ENCODE measurements around the gene CFDP1. TPM values are rescaled to one million over a fixed set of nuclear protein-coding genes. Genes with fewer than 3 reads are reported as not detected.

CFDP1 gene
- total and polyA plus RNA-seq, 2 of the 13 experiments (the other 11 are each of a cell fraction or from before 2014, with no cell fraction given), result 78.6 to 153 TPM

DNA sequence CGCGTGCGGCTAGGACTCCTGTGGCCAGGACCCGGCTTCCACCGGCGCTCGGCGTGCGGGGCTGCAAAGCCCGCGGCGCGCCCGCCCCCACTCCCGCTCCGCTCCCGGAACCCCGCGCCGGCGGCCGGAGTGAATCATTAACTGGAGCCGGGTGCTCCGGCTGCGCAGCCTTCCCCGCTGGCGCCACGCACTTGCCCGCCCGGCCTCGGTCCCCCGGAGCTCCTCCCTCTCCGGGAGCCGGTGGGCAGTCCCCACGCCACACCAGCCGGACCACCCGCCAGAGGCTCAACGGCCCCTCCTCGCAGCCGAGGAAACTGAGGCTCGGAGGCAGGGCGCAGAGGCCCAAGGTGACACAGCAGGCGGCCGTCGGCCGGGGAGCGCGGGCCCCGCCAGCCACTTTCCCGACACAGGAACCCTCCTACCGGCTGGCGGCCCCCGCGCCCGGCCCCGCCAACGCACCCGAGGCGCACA lies 182.5 kb downstream of the CFDP1 start (continued):
- TF ChIP-seq, protein P1, sequence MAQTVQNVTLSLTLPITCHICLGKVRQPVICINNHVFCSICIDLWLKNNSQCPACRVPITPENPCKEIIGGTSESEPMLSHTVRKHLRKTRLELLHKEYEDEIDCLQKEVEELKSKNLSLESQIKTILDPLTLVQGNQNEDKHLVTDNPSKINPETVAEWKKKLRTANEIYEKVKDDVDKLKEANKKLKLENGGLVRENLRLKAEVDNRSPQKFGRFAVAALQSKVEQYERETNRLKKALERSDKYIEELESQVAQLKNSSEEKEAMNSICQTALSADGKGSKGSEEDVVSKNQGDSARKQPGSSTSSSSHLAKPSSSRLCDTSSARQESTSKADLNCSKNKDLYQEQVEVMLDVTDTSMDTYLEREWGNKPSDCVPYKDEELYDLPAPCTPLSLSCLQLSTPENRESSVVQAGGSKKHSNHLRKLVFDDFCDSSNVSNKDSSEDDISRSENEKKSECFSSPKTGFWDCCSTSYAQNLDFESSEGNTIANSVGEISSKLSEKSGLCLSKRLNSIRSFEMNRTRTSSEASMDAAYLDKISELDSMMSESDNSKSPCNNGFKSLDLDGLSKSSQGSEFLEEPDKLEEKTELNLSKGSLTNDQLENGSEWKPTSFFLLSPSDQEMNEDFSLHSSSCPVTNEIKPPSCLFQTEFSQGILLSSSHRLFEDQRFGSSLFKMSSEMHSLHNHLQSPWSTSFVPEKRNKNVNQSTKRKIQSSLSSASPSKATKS (CRISPR knock-in tag; IDR thresholded peaks at IDR 0.05), result no peak
- peak; percentile 55 for TF ChIP-seq ASH2L (IDR thresholded peaks at IDR 0.05; ENCODE audit: insufficient read length, low read depth, low read length)
- TF ChIP-seq, protein P2, sequence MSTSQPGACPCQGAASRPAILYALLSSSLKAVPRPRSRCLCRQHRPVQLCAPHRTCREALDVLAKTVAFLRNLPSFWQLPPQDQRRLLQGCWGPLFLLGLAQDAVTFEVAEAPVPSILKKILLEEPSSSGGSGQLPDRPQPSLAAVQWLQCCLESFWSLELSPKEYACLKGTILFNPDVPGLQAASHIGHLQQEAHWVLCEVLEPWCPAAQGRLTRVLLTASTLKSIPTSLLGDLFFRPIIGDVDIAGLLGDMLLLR (CRISPR knock-in tag; IDR thresholded peaks at IDR 0.05), result no peak
- peak; percentile 86; the same call in 1 of the 2 replicates for TF ChIP-seq NCOA1 (CRISPR knock-in tag; IDR thresholded peaks at IDR 0.05)
- TF ChIP-seq THAP11 (CRISPR knock-in tag; IDR thresholded peaks at IDR 0.05), result peak; percentile 38; the same call in 1 of the 2 replicates
- no peak for TF ChIP-seq BHLHE40 (IDR thresholded peaks at IDR 0.05; ENCODE audit: low read length)
- no peak for TF ChIP-seq ZC3H4 (CRISPR knock-in tag; IDR thresholded peaks at IDR 0.05; ENCODE audit: borderline replicate concordance)
- TF ChIP-seq ZNF773 (CRISPR knock-in tag; IDR thresholded peaks at IDR 0.05; ENCODE audit: borderline replicate concordance), result peak; percentile 84; the same call in 1 of the 2 replicates
- TF ChIP-seq ZNF703 (CRISPR knock-in tag; IDR thresholded peaks at IDR 0.05; ENCODE audit: borderline replicate concordance), result peak; percentile 60; the same call in 1 of the 2 replicates
- TF ChIP-seq ZNF75D (CRISPR knock-in tag; IDR thresholded peaks at IDR 0.05; ENCODE audit: borderline replicate concordance), result no peak
- TF ChIP-seq, protein P3, sequence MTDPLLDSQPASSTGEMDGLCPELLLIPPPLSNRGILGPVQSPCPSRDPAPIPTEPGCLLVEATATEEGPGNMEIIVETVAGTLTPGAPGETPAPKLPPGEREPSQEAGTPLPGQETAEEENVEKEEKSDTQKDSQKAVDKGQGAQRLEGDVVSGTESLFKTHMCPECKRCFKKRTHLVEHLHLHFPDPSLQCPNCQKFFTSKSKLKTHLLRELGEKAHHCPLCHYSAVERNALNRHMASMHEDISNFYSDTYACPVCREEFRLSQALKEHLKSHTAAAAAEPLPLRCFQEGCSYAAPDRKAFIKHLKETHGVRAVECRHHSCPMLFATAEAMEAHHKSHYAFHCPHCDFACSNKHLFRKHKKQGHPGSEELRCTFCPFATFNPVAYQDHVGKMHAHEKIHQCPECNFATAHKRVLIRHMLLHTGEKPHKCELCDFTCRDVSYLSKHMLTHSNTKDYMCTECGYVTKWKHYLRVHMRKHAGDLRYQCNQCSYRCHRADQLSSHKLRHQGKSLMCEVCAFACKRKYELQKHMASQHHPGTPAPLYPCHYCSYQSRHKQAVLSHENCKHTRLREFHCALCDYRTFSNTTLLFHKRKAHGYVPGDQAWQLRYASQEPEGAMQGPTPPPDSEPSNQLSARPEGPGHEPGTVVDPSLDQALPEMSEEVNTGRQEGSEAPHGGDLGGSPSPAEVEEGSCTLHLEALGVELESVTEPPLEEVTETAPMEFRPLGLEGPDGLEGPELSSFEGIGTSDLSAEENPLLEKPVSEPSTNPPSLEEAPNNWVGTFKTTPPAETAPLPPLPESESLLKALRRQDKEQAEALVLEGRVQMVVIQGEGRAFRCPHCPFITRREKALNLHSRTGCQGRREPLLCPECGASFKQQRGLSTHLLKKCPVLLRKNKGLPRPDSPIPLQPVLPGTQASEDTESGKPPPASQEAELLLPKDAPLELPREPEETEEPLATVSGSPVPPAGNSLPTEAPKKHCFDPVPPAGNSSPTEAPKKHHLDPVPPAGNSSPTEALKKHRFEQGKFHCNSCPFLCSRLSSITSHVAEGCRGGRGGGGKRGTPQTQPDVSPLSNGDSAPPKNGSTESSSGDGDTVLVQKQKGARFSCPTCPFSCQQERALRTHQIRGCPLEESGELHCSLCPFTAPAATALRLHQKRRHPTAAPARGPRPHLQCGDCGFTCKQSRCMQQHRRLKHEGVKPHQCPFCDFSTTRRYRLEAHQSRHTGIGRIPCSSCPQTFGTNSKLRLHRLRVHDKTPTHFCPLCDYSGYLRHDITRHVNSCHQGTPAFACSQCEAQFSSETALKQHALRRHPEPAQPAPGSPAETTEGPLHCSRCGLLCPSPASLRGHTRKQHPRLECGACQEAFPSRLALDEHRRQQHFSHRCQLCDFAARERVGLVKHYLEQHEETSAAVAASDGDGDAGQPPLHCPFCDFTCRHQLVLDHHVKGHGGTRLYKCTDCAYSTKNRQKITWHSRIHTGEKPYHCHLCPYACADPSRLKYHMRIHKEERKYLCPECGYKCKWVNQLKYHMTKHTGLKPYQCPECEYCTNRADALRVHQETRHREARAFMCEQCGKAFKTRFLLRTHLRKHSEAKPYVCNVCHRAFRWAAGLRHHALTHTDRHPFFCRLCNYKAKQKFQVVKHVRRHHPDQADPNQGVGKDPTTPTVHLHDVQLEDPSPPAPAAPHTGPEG (CRISPR knock-in tag; IDR thresholded peaks at IDR 0.05), result no peak
- TF ChIP-seq ZNF781 (CRISPR knock-in tag; IDR thresholded peaks at IDR 0.05; ENCODE audit: borderline replicate concordance, not compliant biosample characterization), result no peak
- TF ChIP-seq ZBTB42 (CRISPR knock-in tag; IDR thresholded peaks at IDR 0.05), result no peak; the same call in 1 of the 2 replicates
- TF ChIP-seq, protein P4, sequence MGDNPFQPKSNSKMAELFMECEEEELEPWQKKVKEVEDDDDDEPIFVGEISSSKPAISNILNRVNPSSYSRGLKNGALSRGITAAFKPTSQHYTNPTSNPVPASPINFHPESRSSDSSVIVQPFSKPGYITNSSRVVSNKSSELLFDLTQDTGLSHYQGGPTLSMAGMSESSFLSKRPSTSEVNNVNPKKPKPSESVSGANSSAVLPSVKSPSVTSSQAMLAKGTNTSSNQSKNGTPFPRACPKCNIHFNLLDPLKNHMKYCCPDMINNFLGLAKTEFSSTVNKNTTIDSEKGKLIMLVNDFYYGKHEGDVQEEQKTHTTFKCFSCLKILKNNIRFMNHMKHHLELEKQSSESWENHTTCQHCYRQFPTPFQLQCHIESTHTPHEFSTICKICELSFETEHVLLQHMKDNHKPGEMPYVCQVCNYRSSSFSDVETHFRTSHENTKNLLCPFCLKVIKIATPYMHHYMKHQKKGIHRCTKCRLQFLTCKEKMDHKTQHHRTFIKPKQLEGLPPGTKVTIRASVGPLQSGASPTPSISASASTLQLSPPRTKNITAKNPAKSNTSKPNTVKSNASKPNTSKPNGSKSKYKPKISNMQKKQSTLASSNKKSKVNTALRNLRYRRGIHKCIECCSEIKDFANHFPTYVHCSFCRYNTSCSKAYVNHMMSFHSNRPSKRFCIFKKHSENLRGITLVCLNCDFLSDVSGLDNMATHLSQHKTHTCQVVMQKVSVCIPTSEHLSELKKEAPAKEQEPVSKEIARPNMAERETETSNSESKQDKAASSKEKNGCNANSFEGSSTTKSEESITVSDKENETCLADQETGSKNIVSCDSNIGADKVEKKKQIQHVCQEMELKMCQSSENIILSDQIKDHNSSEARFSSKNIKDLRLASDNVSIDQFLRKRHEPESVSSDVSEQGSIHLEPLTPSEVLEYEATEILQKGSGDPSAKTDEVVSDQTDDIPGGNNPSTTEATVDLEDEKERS (CRISPR knock-in tag; IDR thresholded peaks at IDR 0.05), result peak; percentile 8; the same call in 1 of the 2 replicates
- no peak for TF ChIP-seq GABPA (IDR thresholded peaks at IDR 0.05; ENCODE audit: low read depth, low read length)
- TF ChIP-seq GABPA (CRISPR knock-in tag; IDR thresholded peaks at IDR 0.05; ENCODE audit: low read depth), result no peak
- peak; percentile 84 for TF ChIP-seq ZNF274 (CRISPR knock-in tag; IDR thresholded peaks at IDR 0.05)
- TF ChIP-seq, protein P5, sequence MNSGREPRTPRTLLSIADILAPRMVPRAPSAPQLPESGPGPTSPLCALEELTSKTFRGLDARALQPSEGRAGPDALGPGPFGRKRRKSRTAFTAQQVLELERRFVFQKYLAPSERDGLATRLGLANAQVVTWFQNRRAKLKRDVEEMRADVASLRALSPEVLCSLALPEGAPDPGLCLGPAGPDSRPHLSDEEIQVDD (CRISPR knock-in tag; IDR thresholded peaks at IDR 0.05; ENCODE audit: borderline replicate concordance), result no peak

All from HepG2 (cell line).